Breast epithelium (tissue), 4 donors: ENCODE data around the gene LIN7A. TPM values are rescaled to one million over a fixed set of nuclear protein-coding genes. Genes with fewer than 3 reads are reported as not detected.

Experiments used
- DNase-seq, 2 donors: peaks; one replicate each; pipeline ENCODE4 v3.0.0-alpha.2; 2019; ENCODE audit warnings: low spot score in 2 of 2
- H3K27ac ChIP-seq, 2 donors: fragments of 200-600 bp; sonication (generic) in 1 of 2; one replicate each; pipeline ENCODE4 v1.5.1; 2016 to 2019; ENCODE audit warnings: mild to moderate bottlenecking in 1 of 2
- H3K27me3 ChIP-seq, 2 donors: fragments of 200-600 bp; sonication (generic) in 1 of 2; one replicate each; pipeline versions ENCODE4 v1.5.1 to v1.6.0; 2017 to 2019; ENCODE audit warnings: control low read depth in 1 of 2, mild to moderate bottlenecking in 1 of 2
- H3K36me3 ChIP-seq: fragments of 200-600 bp; one replicate; pipeline ENCODE4 v1.5.1; 2019
- H3K4me1 ChIP-seq, 2 donors: fragments of 200-600 bp; sonication (generic); one replicate each; pipeline ENCODE4 v1.5.1; 2016 to 2019; ENCODE audit warnings: control low read depth in 1 of 2
- H3K4me3 ChIP-seq, 3 donors: fragments of 200-600 bp; sonication (generic); 1 replicate in 2 of 3; 2 replicates in 1 of 3; pipeline ENCODE4 v1.5.1; 2016 to 2019; ENCODE audit warnings: mild to moderate bottlenecking in 3 of 3, moderate library complexity in 2 of 3
- H3K9me3 ChIP-seq, 2 donors: fragments of 200-600 bp; sonication (generic) in 1 of 2; one replicate each; pipeline ENCODE4 v1.5.1; 2016 to 2019; ENCODE audit warnings: control low read depth in 1 of 2
- POLR2A ChIP-seq: fragments of 450-650 bp; IDR thresholded peaks from one replicate; pipeline ENCODE4 v1.6.1; 2016; ENCODE audit warnings: antibody characterized with exemption, mild to moderate bottlenecking, moderate library complexity
- POLR2AphosphoS5 ChIP-seq, 3 donors: sonication (generic); formaldehyde crosslinking; IDR thresholded peaks; one replicate each; pipeline ENCODE4 v1.6.1; 2017; ENCODE audit warnings: antibody characterized with exemption in 3 of 3
- intact Hi-C: fragments of 100-400 bp; cut with DNase I; formaldehyde crosslinking; loops from one replicate; pipeline ENCODE4 v1.15.1; 2023; ENCODE audit warnings: low total_unique reads
- total RNA-seq, 3 donors: library from RNA; depleted of rRNA; stranded (reverse); fragments of >200 nt; gene quantifications; one replicate each; pipeline ENCODE4 v1.1.0, GENCODE V29; 2016
- TF ChIP-seq, protein P1 (sequence below), 3 donors: fragments of 450-650 bp; IDR thresholded peaks; one replicate each; pipeline ENCODE4 v1.5.1; 2016 to 2017; ENCODE audit warnings: antibody characterized with exemption in 3 of 3, mild to moderate bottlenecking in 3 of 3, moderate library complexity in 3 of 3

Gene LIN7A
- total RNA-seq, 3 donors from 2014 or later: 12.8 to 25.6 (median 13.1) TPM

DNA sequence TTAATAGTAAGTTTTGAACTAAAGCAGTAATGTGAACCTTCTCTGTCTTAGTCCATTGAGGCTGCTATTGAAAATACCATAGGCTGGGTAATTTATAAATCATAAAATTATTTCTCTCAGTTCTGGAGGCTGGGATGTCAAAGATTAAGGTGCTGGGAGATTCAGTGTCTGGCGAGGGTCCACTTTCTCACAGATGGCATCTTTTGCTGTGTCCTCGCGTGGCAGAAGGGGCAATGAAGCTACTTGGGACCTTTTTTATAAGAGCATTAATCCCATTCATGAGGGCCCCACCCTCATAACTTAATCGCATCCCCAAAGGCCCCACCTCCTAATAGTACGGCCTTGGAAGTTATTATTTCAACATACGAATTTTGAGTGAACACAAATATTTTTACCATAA is 28.4 kb downstream of the LIN7A start:
- H3K27me3 ChIP-seq: no peaks in the 10 kb centered on the region
- no peak overlapping the region for H3K4me3 ChIP-seq
- H3K4me1 ChIP-seq: no peaks in the 10 kb centered on the region
- TF ChIP-seq, protein P1, sequence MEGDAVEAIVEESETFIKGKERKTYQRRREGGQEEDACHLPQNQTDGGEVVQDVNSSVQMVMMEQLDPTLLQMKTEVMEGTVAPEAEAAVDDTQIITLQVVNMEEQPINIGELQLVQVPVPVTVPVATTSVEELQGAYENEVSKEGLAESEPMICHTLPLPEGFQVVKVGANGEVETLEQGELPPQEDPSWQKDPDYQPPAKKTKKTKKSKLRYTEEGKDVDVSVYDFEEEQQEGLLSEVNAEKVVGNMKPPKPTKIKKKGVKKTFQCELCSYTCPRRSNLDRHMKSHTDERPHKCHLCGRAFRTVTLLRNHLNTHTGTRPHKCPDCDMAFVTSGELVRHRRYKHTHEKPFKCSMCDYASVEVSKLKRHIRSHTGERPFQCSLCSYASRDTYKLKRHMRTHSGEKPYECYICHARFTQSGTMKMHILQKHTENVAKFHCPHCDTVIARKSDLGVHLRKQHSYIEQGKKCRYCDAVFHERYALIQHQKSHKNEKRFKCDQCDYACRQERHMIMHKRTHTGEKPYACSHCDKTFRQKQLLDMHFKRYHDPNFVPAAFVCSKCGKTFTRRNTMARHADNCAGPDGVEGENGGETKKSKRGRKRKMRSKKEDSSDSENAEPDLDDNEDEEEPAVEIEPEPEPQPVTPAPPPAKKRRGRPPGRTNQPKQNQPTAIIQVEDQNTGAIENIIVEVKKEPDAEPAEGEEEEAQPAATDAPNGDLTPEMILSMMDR (IDR thresholded peaks at IDR 0.05): no peak
- TF ChIP-seq POLR2AphosphoS5 (IDR thresholded peaks at IDR 0.05): no peak
- TF ChIP-seq POLR2A: no peak
- no peak for DNase-seq
- H3K36me3 ChIP-seq: no peaks in the 10 kb centered on the region
- H3K27ac ChIP-seq: no peak overlapping the region
- H3K9me3 ChIP-seq: no peaks in the 10 kb centered on the region
- intact Hi-C loops: no loop called here

DNA sequence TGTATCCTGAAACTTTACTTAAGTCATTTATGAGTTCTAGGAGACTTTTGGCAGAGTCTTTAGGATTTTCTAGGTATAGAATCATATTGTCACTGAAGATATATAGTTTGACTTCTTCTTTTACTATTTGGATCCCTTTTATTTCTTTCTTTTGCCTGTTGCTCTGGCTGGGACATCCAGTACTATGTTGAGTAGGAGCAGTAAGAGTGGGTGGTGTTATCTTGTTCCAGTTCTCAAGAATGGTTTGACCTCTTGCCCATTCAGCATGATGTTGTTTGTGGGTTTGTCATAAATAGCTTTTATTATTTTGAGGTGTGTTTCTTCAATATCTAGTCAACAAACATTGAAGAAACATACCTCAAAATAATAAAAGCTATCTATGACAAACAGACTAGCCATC is 35.0 kb downstream of the LIN7A start:
- DNase-seq: no peak
- no peak overlapping the region for H3K4me3 ChIP-seq
- intact Hi-C loops: no loop called here

DNA sequence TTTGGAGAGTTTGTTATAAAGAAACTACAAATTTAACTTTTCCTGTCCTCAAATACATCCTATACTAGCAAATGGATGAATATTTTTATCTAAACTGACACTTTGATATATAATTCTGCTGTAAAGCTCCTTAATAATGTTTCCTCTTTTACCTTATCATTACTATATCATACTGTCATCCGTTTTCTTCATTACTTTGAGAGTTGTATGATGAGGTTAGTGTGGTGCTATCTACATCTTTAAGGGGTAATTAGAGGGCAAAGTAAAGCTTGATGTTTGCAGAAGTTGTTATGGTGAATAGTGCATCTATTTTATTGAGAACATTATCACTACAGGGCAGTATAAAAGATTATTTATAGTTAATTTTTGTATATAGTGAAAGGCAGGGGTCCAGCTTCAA is 36.1 kb downstream of the LIN7A start:
- Histone ChIP-seq H3K27ac (no peak overlapping the region), H3K4me3 (no peak overlapping the region), H3K4me1 (no peaks in the 10 kb centered on the region), H3K9me3 (no peaks in the 10 kb centered on the region), H3K36me3 (no peaks in the 10 kb centered on the region), H3K27me3 (no peaks in the 10 kb centered on the region)
- TF ChIP-seq POLR2AphosphoS5 (IDR thresholded peaks at IDR 0.05) (no peak), POLR2A (no peak)
- TF ChIP-seq, protein P1 (IDR thresholded peaks at IDR 0.05): no peak
- intact Hi-C loops: no loop called here
- DNase-seq: no peak

More for the DNA sequence above, 35.0 kb downstream of the LIN7A start:
- Histone ChIP-seq H3K4me1 (no peaks in the 10 kb centered on the region), H3K27me3 (no peaks in the 10 kb centered on the region), H3K27ac (no peak overlapping the region), H3K9me3 (no peaks in the 10 kb centered on the region), H3K36me3 (no peaks in the 10 kb centered on the region)
- TF ChIP-seq POLR2A (no peak), POLR2AphosphoS5 (IDR thresholded peaks at IDR 0.05) (no peak)
- TF ChIP-seq, protein P1 (IDR thresholded peaks at IDR 0.05): no peak

DNA sequence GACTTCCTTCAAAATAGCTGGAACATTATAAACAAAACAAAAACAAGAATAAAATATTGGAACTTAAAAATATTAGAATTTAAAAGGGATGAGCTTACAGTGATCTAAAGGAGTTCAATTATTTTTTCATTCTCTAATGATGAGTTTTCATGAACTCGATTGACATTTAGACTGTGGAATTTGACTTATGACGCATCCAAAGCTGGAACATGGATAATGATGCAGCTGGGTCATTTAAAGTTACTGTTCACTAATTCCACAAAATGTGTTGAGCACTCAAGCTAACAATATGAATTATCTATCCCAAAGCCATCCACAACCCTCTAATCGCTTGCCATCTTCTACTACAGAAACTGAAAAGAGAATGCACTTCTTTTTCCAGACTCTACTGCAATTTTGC is 42.5 kb downstream of the LIN7A start:
- no peaks in the 10 kb centered on the region for H3K4me1 ChIP-seq
- TF ChIP-seq, protein P1 (IDR thresholded peaks at IDR 0.05): no peak
- TF ChIP-seq POLR2A (no peak), POLR2AphosphoS5 (IDR thresholded peaks at IDR 0.05) (no peak)
- no peak overlapping the region for H3K27ac ChIP-seq
- DNase-seq: no peak
- intact Hi-C loops: no loop called here
- H3K36me3 ChIP-seq: no peaks in the 10 kb centered on the region
- H3K27me3 ChIP-seq: no peaks in the 10 kb centered on the region
- no peaks in the 10 kb centered on the region for H3K9me3 ChIP-seq
- no peak overlapping the region for H3K4me3 ChIP-seq

DNA sequence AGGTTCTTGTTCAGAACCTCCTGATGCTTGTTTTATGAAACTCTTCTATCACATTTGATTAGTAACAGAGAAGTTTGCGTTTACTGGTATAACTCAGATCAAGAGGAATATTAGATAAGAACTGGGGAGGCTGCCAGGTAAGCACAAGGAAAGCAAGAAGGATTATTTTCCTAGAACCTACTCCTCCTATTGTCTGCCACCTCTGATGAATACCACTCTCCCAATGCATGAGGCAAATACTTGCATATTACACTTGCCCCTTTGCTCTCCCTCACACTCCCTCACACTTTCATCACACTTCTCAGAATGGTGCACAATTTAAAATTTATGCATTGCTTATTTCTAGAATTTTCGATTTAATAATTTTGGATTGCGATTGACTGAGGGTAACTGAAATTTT is 43.6 kb downstream of the LIN7A start:
- Histone ChIP-seq H3K4me3 (no peak overlapping the region), H3K27ac (no peak overlapping the region), H3K36me3 (no peaks in the 10 kb centered on the region), H3K4me1 (no peaks in the 10 kb centered on the region), H3K9me3 (no peaks in the 10 kb centered on the region), H3K27me3 (no peaks in the 10 kb centered on the region)
- intact Hi-C loops: loop anchor here (5.0 kb wide), 1 partner anchor 142 kb away; no protein-coding TSS in a partner anchor
- DNase-seq: no peak
- no peak for TF ChIP-seq POLR2A
- TF ChIP-seq, protein P1 (IDR thresholded peaks at IDR 0.05): no peak
- TF ChIP-seq POLR2AphosphoS5 (IDR thresholded peaks at IDR 0.05): no peak
